Stimulated activated CD4-positive, alpha-beta T cell treated with anti-CD3 and anti-CD28 coated beads, Interleukin-12 subunit alpha, Interleukin-12 subunit beta, amount 100 ng/mL, for 4 hours (primary cell): ENCODE results near the gene ARHGAP44.
"Not testable (repeated sequence)": the region's sequence is repeated elsewhere in the genome, so short reads cannot be mapped to it uniquely, and the experiment has no call there.

Source experiments
- DNase-seq: peaks from one replicate; pipeline ENCODE4 v3.0.0-alpha.2; 2020

The ARHGAP44 gene

DNA sequence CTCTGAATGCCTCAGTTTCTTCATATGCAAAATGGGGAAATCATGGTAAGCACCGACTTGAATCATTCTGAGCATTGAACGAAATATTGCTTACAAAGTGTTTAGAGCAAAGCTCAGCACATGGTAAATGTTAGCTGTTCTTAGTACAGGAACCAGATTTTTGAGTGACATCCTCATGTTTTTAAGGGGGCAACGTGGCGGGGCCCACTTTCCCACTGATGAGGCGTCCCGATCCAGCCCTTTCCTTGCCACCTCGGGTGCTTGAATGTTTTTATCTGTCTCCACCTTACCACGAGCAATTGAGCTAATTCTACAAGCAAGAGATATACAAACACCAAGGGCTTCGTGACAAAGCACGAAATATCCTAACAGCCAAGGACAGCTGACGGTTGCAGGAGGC lies 178.7 kb downstream of the ARHGAP44 start:
- DNase-seq, result no peak

- no peak for DNase-seq
Observed at GRCh38 chr17:12973496-12974004, 184.3 kb downstream of the ARHGAP44 start.

DNA sequence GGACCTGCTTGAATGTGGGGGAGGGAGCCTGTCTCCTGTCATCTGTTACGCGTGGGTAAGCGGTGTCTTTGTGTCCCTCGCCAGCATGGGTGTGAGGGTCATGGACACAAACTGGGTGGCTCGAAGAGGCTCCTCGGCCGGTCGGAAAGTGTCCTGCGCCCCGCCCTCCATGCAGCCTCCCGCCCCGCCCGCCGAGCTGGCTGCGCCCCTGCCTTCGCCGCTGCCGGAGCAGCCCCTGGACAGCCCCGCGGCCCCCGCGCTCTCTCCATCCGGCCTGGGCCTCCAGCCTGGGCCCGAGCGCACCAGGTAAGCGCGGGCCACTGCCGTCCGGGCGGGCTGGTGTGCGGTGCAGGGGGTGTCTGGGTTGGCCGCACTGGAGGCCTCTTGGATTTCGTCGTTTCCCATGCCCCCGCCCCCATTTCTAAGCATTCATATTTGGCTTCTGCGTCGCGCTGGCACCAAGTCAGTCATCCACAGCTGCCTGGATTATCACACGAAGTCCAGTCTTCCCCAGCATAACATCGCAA lies 184.8 kb downstream of the ARHGAP44 start:
- no peak for DNase-seq

DNA sequence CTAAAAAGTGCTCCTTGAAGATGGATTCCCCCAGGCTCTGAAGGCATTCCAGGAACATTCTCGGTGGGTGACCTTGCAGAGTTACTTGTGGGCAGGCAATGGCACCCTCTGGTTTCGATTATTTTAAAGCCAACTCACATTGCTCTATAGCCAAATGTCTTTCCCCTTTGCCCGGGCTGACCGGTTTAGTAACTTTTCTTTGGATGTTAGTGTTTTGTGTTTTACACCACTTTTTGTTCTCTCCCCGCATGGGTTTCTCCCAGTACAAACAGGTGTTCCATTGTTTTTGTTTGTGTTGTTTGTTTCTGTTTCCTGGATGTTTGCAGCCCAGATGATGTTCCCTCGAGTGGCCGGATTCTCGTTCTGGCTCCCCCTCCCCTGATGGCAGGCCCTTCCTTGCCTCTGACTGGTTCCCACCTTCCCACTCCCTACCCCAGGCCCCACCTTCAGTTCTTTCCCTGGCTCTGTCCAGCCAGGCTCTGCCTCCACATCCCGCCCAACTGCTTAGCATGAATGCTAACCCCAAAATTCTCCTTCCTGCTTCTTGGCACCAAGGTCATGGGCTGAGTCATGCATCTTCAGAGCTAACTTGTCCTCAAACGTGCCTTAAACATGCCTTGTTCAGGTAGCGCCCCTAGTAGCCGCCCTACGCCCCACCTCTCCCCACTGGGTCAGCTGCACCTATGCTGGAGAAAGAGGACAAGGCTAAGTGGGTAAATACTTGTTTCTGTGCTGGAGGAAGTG lies 187.9 kb downstream of the ARHGAP44 start:
- no peak for DNase-seq

DNA sequence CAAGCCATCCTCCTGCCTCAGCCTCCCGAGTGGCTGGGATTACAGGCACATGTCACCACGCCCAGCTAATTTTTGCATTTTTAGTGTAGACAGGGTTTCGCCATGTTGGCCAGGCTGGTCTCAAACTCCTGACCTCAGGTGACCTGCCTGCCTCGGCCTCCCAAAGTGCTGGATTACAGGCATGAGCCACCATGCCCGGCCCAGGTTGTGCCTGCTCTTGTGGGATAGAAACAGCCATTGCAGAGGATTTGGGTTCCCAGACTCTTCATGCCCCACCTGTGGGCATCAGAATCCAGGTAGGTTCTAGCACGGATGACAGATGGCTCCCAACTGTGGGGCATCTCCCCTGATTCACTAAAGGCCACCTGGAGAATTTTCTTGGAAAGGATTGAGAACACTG lies 189.5 kb downstream of the ARHGAP44 start:
- not testable (repeated sequence) for DNase-seq

DNA sequence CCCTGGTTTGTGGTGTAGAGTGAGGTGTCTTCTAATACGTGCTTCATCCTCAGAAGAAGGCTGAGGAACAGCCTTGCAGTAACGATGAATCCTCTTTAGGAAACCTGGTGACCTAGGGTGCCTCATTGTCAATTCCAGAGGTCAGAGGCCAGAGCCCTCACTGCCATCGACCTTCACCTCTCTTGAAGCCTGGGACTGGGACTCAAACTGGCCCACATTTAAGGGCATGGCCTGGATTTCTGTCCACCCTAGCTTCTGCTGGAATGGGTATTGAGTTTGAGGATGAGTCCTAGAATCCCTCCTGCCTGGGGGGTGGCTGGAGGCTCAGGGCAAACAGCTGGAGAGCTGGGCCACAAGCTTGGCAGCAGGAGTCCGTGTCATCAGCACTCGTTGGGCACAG lies 189.9 kb downstream of the ARHGAP44 start:
- DNase-seq, result no peak

- no peak for DNase-seq
Observed at GRCh38 chr17:12979826-12980500, 190.7 kb downstream of the ARHGAP44 start.

GRCh38 chr17:12982224-12982623 lies 192.9 kb downstream of the ARHGAP44 start:
- DNase-seq, result no peak

GRCh38 chr17:12983991-12984884 lies 194.9 kb downstream of the ARHGAP44 start:
- DNase-seq, result no peak

DNA sequence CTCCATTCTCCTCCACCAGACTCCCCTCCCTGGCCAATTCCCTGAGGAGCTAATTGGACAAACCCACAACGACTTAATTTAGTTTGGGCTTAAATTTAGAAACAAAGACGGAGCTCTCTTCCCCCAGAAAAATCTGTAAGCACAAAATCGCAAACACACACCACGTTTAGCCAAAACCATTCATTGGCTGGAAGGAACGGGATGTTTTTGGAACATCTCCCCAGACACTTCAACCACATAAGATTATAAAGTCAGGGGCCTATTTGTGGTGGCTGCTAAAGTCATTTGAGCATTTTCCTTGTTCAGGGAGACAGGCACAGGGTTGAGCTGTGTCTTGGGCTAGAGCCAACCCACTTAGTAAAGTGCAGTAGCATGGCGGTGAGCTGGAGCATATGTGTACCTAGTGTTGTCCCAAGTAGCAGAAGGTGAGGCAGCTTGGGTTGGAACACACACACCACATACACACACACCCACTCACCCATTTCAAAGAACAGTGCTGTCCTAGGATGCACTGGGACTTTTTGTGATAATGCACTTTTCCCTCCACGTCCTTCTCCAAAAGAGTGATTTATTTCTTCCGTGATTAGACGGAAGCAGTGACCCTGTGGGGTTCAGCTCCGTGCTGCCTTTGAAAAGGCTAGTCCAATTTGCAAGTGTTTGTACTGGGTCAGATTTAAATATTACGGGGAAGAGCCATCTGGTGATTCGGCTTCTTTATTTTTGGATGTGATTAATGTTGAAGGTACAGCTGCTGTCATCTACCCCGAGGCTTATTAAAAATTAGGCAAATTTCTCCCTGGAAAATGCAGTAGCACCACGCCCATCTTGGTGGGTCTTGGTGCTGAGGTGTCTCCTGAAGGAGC lies 196.4 kb downstream of the ARHGAP44 start:
- no peak for DNase-seq

- DNase-seq, result no peak
Observed at GRCh38 chr17:12987120-12987519, 197.8 kb downstream of the ARHGAP44 start.

GRCh38 chr17:12990041-12990808 lies 200.9 kb downstream of the ARHGAP44 start:
- no peak for DNase-seq

- DNase-seq, result no peak
Observed at GRCh38 chr17:12990926-12991325, 201.6 kb downstream of the ARHGAP44 start.

DNA sequence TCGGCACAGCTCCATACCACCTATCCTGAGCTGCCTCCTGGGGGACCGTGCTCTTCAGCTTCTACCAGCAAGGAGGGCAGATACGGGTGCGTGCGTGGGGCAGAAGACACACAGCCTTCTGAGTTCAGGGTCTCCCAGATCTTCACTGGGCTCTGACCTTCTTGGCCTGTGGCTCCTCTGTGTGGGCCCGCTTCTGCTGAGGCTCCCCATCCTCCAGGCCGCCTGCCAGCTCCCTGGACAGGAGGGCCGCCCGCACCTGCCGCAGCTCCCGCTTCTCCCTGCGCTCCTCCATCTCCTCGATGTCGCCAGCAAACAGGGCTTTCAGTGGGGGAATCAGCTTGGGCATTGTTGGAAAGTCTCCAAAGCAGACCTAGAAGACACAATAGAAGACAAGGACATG lies 203.4 kb downstream of the ARHGAP44 start:
- no peak for DNase-seq

GRCh38 chr17:12993631-12994030 lies 204.3 kb downstream of the ARHGAP44 start:
- DNase-seq, result no peak

DNA sequence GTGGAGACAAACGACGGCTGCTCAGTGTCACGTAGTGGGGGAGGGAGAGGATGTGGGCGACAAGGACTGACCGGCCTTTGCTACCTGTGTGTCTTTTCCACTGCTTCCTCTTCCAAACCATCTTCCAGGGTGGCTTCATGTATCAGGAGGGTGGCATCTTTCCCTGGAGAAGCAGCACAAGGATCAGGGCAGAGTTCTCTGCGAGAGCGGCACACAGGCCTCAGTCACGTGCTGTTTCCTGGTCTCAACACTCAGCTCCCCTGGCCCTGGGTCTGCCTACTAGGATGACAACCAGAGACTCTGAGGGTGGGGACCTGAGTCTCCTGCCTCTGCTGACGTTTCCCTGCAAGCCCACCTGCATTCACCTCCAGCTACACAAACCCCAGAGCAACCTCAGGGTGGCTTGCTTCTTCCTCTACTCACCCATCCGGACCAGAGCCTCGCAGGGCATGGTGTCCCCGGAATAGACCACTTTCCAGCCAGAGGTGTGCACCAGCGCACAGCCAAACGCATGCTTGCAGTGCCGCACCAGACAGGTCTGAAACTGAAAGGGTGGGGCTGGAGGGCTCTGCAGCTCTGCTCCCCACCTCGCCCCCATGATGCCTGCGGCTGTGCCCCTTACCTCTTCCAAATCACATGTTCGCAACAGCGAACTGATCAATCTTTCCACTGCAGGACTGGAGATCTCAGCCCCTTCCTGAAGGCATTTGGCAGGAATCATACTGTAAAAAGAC lies 205.2 kb downstream of the ARHGAP44 start:
- DNase-seq, result no peak

DNA sequence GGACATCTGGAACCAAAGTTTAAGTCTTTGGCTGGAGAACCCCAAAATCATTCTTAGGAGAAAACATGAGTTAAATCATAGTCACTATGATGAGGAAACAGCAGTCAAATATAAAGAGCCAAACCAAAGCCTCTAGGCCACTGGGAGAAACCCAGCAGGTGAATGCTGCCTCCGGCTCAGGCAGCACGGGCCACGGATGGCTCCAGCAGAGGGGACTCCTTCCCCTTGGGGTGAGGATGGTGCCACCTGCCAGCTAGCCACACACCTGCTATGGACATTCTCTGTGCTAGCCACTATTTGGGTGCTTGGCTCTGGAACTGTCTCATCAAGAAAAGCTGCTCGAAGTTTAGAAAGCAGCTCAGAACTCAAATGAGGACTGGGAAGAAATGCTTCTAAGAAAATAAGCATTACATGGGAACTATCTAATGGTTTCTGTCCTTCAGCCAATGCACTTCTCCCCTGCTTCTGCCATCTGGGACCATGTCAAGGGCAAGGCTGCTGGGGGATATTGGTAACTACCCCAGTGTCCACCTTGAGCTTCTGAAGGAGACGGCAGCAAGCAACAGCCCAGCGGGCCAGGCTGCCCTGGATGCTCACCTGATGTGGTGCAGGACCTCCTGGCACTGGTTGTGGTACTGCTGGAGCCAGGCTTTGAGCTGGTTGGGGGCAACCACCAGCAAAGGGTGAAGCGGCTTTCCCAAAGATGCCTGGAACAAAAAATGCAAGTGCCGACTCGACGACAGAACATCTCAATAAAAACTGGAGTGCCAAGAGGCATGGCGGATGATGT lies 206.0 kb downstream of the ARHGAP44 start:
- DNase-seq, result no peak

GRCh38 chr17:12995896-12996295 lies 206.6 kb downstream of the ARHGAP44 start:
- DNase-seq, result no peak

- no peak for DNase-seq
Observed at GRCh38 chr17:12996357-12996756, 207.1 kb downstream of the ARHGAP44 start.

DNA sequence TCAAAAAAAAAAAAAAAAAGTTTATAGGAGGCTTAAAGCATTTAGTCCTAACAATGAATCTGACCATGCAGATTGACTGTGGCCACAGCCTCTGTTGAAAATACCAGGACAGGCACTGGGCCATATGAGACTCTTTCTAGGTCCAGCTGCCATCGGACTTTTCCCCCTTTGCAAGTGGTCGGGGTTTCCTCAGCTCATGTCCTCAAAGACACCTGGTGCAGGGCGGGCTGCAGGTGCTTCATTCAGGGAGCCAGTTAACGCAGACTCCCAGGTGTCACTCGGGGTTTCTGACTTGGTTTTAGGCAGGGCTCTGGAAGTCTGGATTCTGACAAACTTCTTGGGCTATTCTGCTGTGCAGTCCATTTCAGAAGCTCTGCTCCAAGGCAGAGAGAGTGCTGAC lies 207.6 kb downstream of the ARHGAP44 start:
- DNase-seq, result no peak
